IPS DF 6.9 (cell line): ENCODE measurements around the gene GPD1.
"Not testable (repeated sequence)": the region's sequence is repeated elsewhere in the genome, so short reads cannot be mapped to it uniquely, and the experiment has no call there.

Experiments
- DNase-seq: peaks from one replicate; pipeline ENCODE4 v3.0.0-alpha.2; 2013; ENCODE audit warnings: low read depth, low spot score
- H3K27ac ChIP-seq: one replicate; pipeline ENCODE4 v1.5.1; 2013; ENCODE audit warnings: low read length, control low read depth
- H3K27me3 ChIP-seq: 2 replicates; pipeline ENCODE4 v1.6.1; 2013; ENCODE audit warnings: mild to moderate bottlenecking, low read length; ENCODE audit not compliant: control insufficient read depth, insufficient read depth
- H3K36me3 ChIP-seq: 2 replicates; pipeline ENCODE4 v1.6.1; 2013; ENCODE audit warnings: low read length; ENCODE audit not compliant: control insufficient read depth, insufficient read depth
- H3K4me1 ChIP-seq: 2 replicates; pipeline ENCODE4 v1.6.1; 2013; ENCODE audit warnings: low read length; ENCODE audit not compliant: control insufficient read depth, insufficient read depth
- H3K4me3 ChIP-seq: 2 replicates; pipeline ENCODE4 v1.5.1; 2013; ENCODE audit warnings: mild to moderate bottlenecking, low read length
- H3K9me3 ChIP-seq: 2 replicates; pipeline ENCODE4 v1.6.1; 2013; ENCODE audit warnings: low read length, inconsistent platforms; ENCODE audit not compliant: control insufficient read depth, insufficient read depth
- WGBS: extraction: QIAGEN DNeasy Blood & Tissue Kit; methylation state at CpG from one replicate; pipeline ENCODE4 v1.1.7; 2013; ENCODE audit warnings: mixed read lengths, missing lambda C conversion rate; ENCODE audit not compliant: insufficient read length, insufficient coverage; 5-methylcytosine and 5-hydroxymethylcytosine counted together

Gene GPD1

GRCh38 chr12:50149311-50149710, 45.5 kb downstream of the GPD1 start:
- no peaks in the 10 kb centered on the region for H3K9me3 ChIP-seq
- no peak overlapping the region for H3K4me3 ChIP-seq
- no peak overlapping the region for H3K27ac ChIP-seq
- H3K36me3 ChIP-seq, result no peaks in the 10 kb centered on the region
- no CpG with 5 or more reads among the region's 3 CpGs for WGBS
- no peaks in the 10 kb centered on the region for H3K27me3 ChIP-seq
- DNase-seq, result no peak
- no peaks in the 10 kb centered on the region for H3K4me1 ChIP-seq

- 100% methylated on average over 1 of the region's 1 CpG for WGBS
- H3K27ac ChIP-seq, result no peak overlapping the region
- H3K9me3 ChIP-seq, result no peaks in the 10 kb centered on the region
- DNase-seq, result no peak
- H3K4me1 ChIP-seq, result no peaks in the 10 kb centered on the region
- H3K36me3 ChIP-seq, result no peaks in the 10 kb centered on the region
- H3K27me3 ChIP-seq, result no peaks in the 10 kb centered on the region
- H3K4me3 ChIP-seq, result no peak overlapping the region
Observed at GRCh38 chr12:50151047-50151687, 47.4 kb downstream of the GPD1 start.

- H3K4me3 ChIP-seq, H3K27me3 ChIP-seq, H3K9me3 ChIP-seq, H3K4me1 ChIP-seq, H3K36me3 ChIP-seq, DNase-seq, H3K27ac ChIP-seq: not testable (repeated sequence)
- no CpG with 5 or more reads among the region's 5 CpGs for WGBS
Observed at GRCh38 chr12:50154947-50155346, 51.1 kb downstream of the GPD1 start.

- no peak overlapping the region for H3K27ac ChIP-seq
- no peaks in the 10 kb centered on the region for H3K36me3 ChIP-seq
- DNase-seq, result no peak
- no peaks in the 10 kb centered on the region for H3K27me3 ChIP-seq
- no peaks in the 10 kb centered on the region for H3K4me1 ChIP-seq
- no peak overlapping the region for H3K4me3 ChIP-seq
- no peaks in the 10 kb centered on the region for H3K9me3 ChIP-seq
Observed at GRCh38 chr12:50156641-50157040, 52.8 kb downstream of the GPD1 start.

GRCh38 chr12:50157259-50157658, 53.5 kb downstream of the GPD1 start:
- no peak for DNase-seq
- Histone ChIP-seq H3K4me1 (no peaks in the 10 kb centered on the region), H3K27me3 (no peaks in the 10 kb centered on the region), H3K27ac (no peak overlapping the region), H3K36me3 (no peaks in the 10 kb centered on the region), H3K9me3 (no peaks in the 10 kb centered on the region), H3K4me3 (no peak overlapping the region)
- no CpG with 5 or more reads among the region's 2 CpGs for WGBS

GRCh38 chr12:50160643-50161042, 56.8 kb downstream of the GPD1 start:
- no peak for DNase-seq
- Histone ChIP-seq H3K36me3 (no peaks in the 10 kb centered on the region), H3K9me3 (no peaks in the 10 kb centered on the region), H3K27me3 (no peaks in the 10 kb centered on the region), H3K27ac (no peak overlapping the region), H3K4me1 (no peaks in the 10 kb centered on the region; the same call in 1 of the 2 replicates), H3K4me3 (no peak overlapping the region)
